Mesenchymal stem cell (in vitro differentiated cells and primary cell): ENCODE results near the gene HCN1.

ENCODE experiments used
- DNase-seq: peaks from one replicate; pipeline ENCODE4 v3.0.0-alpha.2; 2013
- H2AFZ ChIP-seq: one replicate; pipeline ENCODE4 v1.6.1; 2013; ENCODE audit warnings: low read depth, mild to moderate bottlenecking, control low read depth, inconsistent platforms, low read length, moderate library complexity
- H2AK5ac ChIP-seq: 2 replicates; pipeline ENCODE4 v1.6.1; 2013; ENCODE audit warnings: low read length, moderate library complexity, mild to moderate bottlenecking, inconsistent platforms; ENCODE audit not compliant: severe bottlenecking
- H2BK120ac ChIP-seq: one replicate; pipeline ENCODE4 v1.6.1; 2013; ENCODE audit warnings: low read depth, mild to moderate bottlenecking, inconsistent platforms, low read length, moderate library complexity
- H2BK12ac ChIP-seq, 2 experiments: one replicate each; pipeline ENCODE4 v1.6.1; 2013; ENCODE audit warnings: inconsistent platforms in 2 of 2, low read length in 2 of 2, mild to moderate bottlenecking in 2 of 2, moderate library complexity in 2 of 2, control low read depth in 1 of 2
- H2BK15ac ChIP-seq: one replicate; pipeline ENCODE4 v1.6.1; 2013; ENCODE audit warnings: mild to moderate bottlenecking, low read depth, inconsistent platforms; ENCODE audit not compliant: poor library complexity, severe bottlenecking
- H2BK5ac ChIP-seq: 2 replicates; pipeline ENCODE4 v1.6.1; 2013; ENCODE audit warnings: low read depth, mild to moderate bottlenecking, low read length, control low read depth, inconsistent platforms; ENCODE audit not compliant: poor library complexity, severe bottlenecking
- H3K14ac ChIP-seq, 2 experiments: one replicate each; pipeline ENCODE4 v1.6.1; 2013; ENCODE audit warnings: inconsistent platforms in 2 of 2, low read length in 2 of 2, control low read depth in 1 of 2, mild to moderate bottlenecking in 1 of 2, moderate library complexity in 1 of 2
- H3K18ac ChIP-seq, 2 experiments: one replicate each; pipeline ENCODE4 v1.6.1; 2013; ENCODE audit warnings: inconsistent platforms in 2 of 2, low read length in 2 of 2, control low read depth in 1 of 2, low read depth in 1 of 2, mild to moderate bottlenecking in 1 of 2
- H3K23ac ChIP-seq, 2 experiments: one replicate each; pipeline ENCODE4 v1.6.1; 2013; ENCODE audit warnings: inconsistent platforms in 2 of 2, low read length in 2 of 2, mild to moderate bottlenecking in 2 of 2, moderate library complexity in 2 of 2, control low read depth in 1 of 2
- H3K27ac ChIP-seq: 2 replicates; pipeline ENCODE4 v1.5.1; 2013; ENCODE audit warnings: mild to moderate bottlenecking, moderate library complexity, low read length, control low read depth, inconsistent platforms; ENCODE audit not compliant: poor library complexity, severe bottlenecking
- H3K27me3 ChIP-seq, 2 experiments: 2 replicates each; pipeline versions ENCODE4 v1.6.1 to v1.7.0; 2013; ENCODE audit warnings: low read length in 2 of 2, mild to moderate bottlenecking in 2 of 2, moderate library complexity in 2 of 2, control low read depth in 1 of 2, inconsistent platforms in 1 of 2; ENCODE audit not compliant: control insufficient read depth in 1 of 2, insufficient read depth in 1 of 2
- H3K36me3 ChIP-seq, 2 experiments: 2 replicates each; pipeline versions ENCODE4 v1.6.1 to v1.7.0; 2013; ENCODE audit warnings: low read length in 2 of 2, control low read depth in 1 of 2, inconsistent platforms in 1 of 2, low read depth in 1 of 2, mild to moderate bottlenecking in 1 of 2; ENCODE audit not compliant: insufficient read depth in 2 of 2, control insufficient read depth in 1 of 2
- H3K4ac ChIP-seq, 2 experiments: one replicate each; pipeline ENCODE4 v1.6.1; 2013; ENCODE audit warnings: inconsistent platforms in 2 of 2, low read length in 2 of 2, mild to moderate bottlenecking in 2 of 2, moderate library complexity in 2 of 2, control low read depth in 1 of 2, low read depth in 1 of 2
- H3K4me1 ChIP-seq: 2 replicates; pipeline ENCODE4 v1.6.1; 2013; ENCODE audit warnings: low read depth, low read length, control low read depth; ENCODE audit not compliant: control insufficient read depth, insufficient read depth
- H3K4me2 ChIP-seq: 2 replicates; pipeline ENCODE4 v1.6.1; 2013; ENCODE audit warnings: low read length, mild to moderate bottlenecking, inconsistent platforms; ENCODE audit not compliant: poor library complexity, severe bottlenecking
- H3K4me3 ChIP-seq, 2 experiments: 2 replicates each; pipeline versions ENCODE4 v1.5.1 to v1.7.0; 2013; ENCODE audit warnings: low read length in 2 of 2, mild to moderate bottlenecking in 2 of 2, control low read depth in 1 of 2, low read depth in 1 of 2; ENCODE audit not compliant: insufficient read depth in 1 of 2
- H3K79me1 ChIP-seq: replicated peaks from 2 replicates; pipeline ENCODE4 v1.6.1; 2013; ENCODE audit warnings: mild to moderate bottlenecking, control low read depth, low read length, inconsistent platforms; ENCODE audit not compliant: poor library complexity, severe bottlenecking
- H3K9ac ChIP-seq: 2 replicates; pipeline ENCODE4 v1.7.0; 2013; ENCODE audit warnings: mild to moderate bottlenecking, low read length, moderate library complexity
- H3K9me3 ChIP-seq: 2 replicates; pipeline ENCODE4 v1.7.0; 2013; ENCODE audit warnings: mild to moderate bottlenecking, low read length; ENCODE audit not compliant: control insufficient read depth
- H4K8ac ChIP-seq: one replicate; pipeline ENCODE4 v1.6.1; 2013; ENCODE audit warnings: inconsistent platforms, mild to moderate bottlenecking, low read length, moderate library complexity
- H4K91ac ChIP-seq: one replicate; pipeline ENCODE4 v1.6.1; 2013; ENCODE audit warnings: mild to moderate bottlenecking, low read length, inconsistent platforms
- WGBS: methylation state at CpG from one replicate; pipeline ENCODE4 v1.1.7; 2013; ENCODE audit warnings: mixed read lengths; 5-methylcytosine and 5-hydroxymethylcytosine counted together

HCN1 gene

DNA sequence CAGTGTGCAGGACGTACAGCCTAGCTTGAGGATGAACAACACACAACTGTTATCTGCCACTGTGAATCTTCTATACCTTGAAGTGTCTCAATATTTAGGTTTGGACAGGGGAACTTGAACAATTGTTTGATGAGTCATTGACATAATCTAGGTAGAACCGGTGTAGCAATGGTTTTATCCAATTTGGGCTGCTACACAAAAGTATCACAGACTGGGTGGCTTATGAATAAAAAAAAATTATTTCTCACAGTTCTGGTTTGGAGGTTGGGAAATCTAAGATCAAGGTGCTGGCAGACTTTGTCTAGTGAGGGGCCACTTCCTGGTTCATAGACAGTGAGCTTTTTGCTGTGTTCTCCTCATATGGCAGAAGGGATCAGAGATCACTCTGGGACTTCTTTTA lies 359.7 kb downstream of the HCN1 start:
- no peak overlapping the region for H3K18ac ChIP-seq
- no peak overlapping the region for H3K4me2 ChIP-seq
- H3K79me1 ChIP-seq, result no peaks in the 10 kb centered on the region
- no peak overlapping the region for H3K9ac ChIP-seq
- H4K8ac ChIP-seq, result no peak overlapping the region
- H3K27ac ChIP-seq, result no peak overlapping the region
- H3K4ac ChIP-seq, result no peak overlapping the region
- 96% methylated on average over 2 of the region's 2 CpGs for WGBS
- H3K27me3 ChIP-seq, result no peaks in the 10 kb centered on the region
- H3K9me3 ChIP-seq, result no peaks in the 10 kb centered on the region
- no peaks in the 10 kb centered on the region for H3K4me1 ChIP-seq
- H2BK5ac ChIP-seq, result no peak overlapping the region
- no peak overlapping the region for H2BK15ac ChIP-seq
- peak overlapping the region; percentile 4 for H2AFZ ChIP-seq
- H2BK12ac ChIP-seq, result no peak overlapping the region
- H3K36me3 ChIP-seq, result no peaks in the 10 kb centered on the region
- H3K14ac ChIP-seq, result no peak overlapping the region
- H3K23ac ChIP-seq, result no peak overlapping the region
- H2AK5ac ChIP-seq, result no peak overlapping the region
- H4K91ac ChIP-seq, result no peak overlapping the region
- DNase-seq, result no peak
- no peak overlapping the region for H2BK120ac ChIP-seq
- H3K4me3 ChIP-seq, result no peak overlapping the region

DNA sequence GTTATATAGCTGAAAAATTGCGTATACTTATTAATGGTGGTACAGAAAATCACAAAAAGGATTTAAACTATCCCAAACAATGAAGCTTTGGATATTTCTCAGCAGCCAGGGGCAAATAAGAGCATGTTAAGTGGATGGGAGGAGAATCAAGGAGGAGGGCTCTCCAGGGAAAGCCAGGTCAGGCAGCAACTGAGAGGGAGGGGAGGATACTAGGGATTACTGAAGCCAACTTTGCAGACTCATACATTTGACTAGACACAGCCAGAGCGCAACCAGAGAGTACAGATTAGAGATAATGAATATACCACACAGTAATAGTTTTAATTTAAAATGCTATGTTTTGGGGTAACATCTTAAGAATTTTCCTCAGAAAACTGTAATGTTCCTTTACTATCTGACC lies 360.2 kb downstream of the HCN1 start:
- WGBS, result no CpG with 5 or more reads among the region's 2 CpGs
- no peak overlapping the region for H4K91ac ChIP-seq
- H3K9ac ChIP-seq, result no peak overlapping the region
- H2AFZ ChIP-seq, result no peak overlapping the region
- H4K8ac ChIP-seq, result no peak overlapping the region
- no peaks in the 10 kb centered on the region for H3K9me3 ChIP-seq
- no peak for DNase-seq
- no peak overlapping the region for H3K27ac ChIP-seq
- H2BK120ac ChIP-seq, result no peak overlapping the region
- H3K27me3 ChIP-seq, result no peaks in the 10 kb centered on the region
- no peak overlapping the region for H2BK15ac ChIP-seq
- no peak overlapping the region for H2BK5ac ChIP-seq
- H3K4me2 ChIP-seq, result no peak overlapping the region
- H3K4ac ChIP-seq, result no peak overlapping the region
- H2BK12ac ChIP-seq, result no peak overlapping the region
- no peak overlapping the region for H2AK5ac ChIP-seq
- no peaks in the 10 kb centered on the region for H3K79me1 ChIP-seq
- H3K23ac ChIP-seq, result no peak overlapping the region
- no peak overlapping the region for H3K18ac ChIP-seq
- no peaks in the 10 kb centered on the region for H3K4me1 ChIP-seq
- no peaks in the 10 kb centered on the region for H3K36me3 ChIP-seq
- H3K4me3 ChIP-seq, result no peak overlapping the region
- H3K14ac ChIP-seq, result no peak overlapping the region

GRCh38 chr5:45335346-45335745 lies 360.8 kb downstream of the HCN1 start:
- Histone ChIP-seq H3K36me3 (no peaks in the 10 kb centered on the region), H3K27me3 (no peaks in the 10 kb centered on the region), H3K4me2 (no peak overlapping the region), H2BK15ac (no peak overlapping the region), H2BK120ac (no peak overlapping the region), H4K8ac (no peak overlapping the region), H3K79me1 (no peaks in the 10 kb centered on the region), H2BK5ac (no peak overlapping the region), H3K23ac (no peak overlapping the region), H3K4me3 (no peak overlapping the region), H3K27ac (no peak overlapping the region), H2AFZ (no peak overlapping the region), H3K14ac (no peak overlapping the region), H3K4ac (no peak overlapping the region), H2BK12ac (no peak overlapping the region), H3K18ac (no peak overlapping the region), H3K4me1 (no peaks in the 10 kb centered on the region), H3K9me3 (no peaks in the 10 kb centered on the region), H4K91ac (no peak overlapping the region), H2AK5ac (no peak overlapping the region), H3K9ac (no peak overlapping the region)
- no peak for DNase-seq

- Histone ChIP-seq H3K9me3 (no peaks in the 10 kb centered on the region), H2AFZ (no peak overlapping the region)
- DNase-seq, result no peak
Measured at GRCh38 chr5:45334939-45335338, 361.2 kb downstream of the HCN1 start.

More at GRCh38 chr5:45334939-45335338, 361.2 kb downstream of the HCN1 start:
- H3K4me3 ChIP-seq, result no peak overlapping the region
- H2BK120ac ChIP-seq, result no peak overlapping the region
- H3K4me2 ChIP-seq, result no peak overlapping the region
- no peak overlapping the region for H4K91ac ChIP-seq
- no peak overlapping the region for H3K18ac ChIP-seq
- no peaks in the 10 kb centered on the region for H3K4me1 ChIP-seq
- no peak overlapping the region for H3K23ac ChIP-seq
- H4K8ac ChIP-seq, result no peak overlapping the region
- no peak overlapping the region for H2AK5ac ChIP-seq
- no peaks in the 10 kb centered on the region for H3K79me1 ChIP-seq
- no peak overlapping the region for H2BK15ac ChIP-seq
- H3K4ac ChIP-seq, result no peak overlapping the region
- no peak overlapping the region for H3K9ac ChIP-seq
- no peaks in the 10 kb centered on the region for H3K27me3 ChIP-seq
- no peaks in the 10 kb centered on the region for H3K36me3 ChIP-seq
- 83% methylated on average over 1 of the region's 1 CpG for WGBS
- H3K27ac ChIP-seq, result no peak overlapping the region
- no peak overlapping the region for H2BK12ac ChIP-seq
- H2BK5ac ChIP-seq, result no peak overlapping the region
- H3K14ac ChIP-seq, result no peak overlapping the region
